ENCODE data around the gene AKR1C1. TPM values are rescaled to one million over a fixed set of nuclear protein-coding genes. Genes with fewer than 3 reads are reported as not detected.

Gene AKR1C1
- total and polyA plus RNA-seq, 2 of the 4 experiments (the other 2 are of a cell fraction), result 5.0 to 5.4 TPM

GRCh38 chr10:5013385-5013784 lies 50.2 kb downstream of the AKR1C1 start:
- no peaks in the 10 kb centered on the region for H3K9me1 ChIP-seq (ENCODE audit: insufficient read depth, low read length)
- ATAC-seq (ENCODE audit: low read depth), result no peak
- peaks cover 2% of the 10 kb centered on the region for H3K27me3 ChIP-seq (ENCODE audit: control insufficient read depth, insufficient read depth, low read length)
- dilution Hi-C loops (cut with HindIII; ENCODE audit: low sequenced_read_pairs, unreplicated experiment), result no loop called here
- no peak overlapping the region for H2AK5ac ChIP-seq (ENCODE audit: low read depth, low read length)
- H4K5ac ChIP-seq (ENCODE audit: low read depth, low read length), result no peak overlapping the region
- CTCF ChIA-PET, result no interaction called here
- H4K20me1 ChIP-seq (ENCODE audit: insufficient read depth, low read length), result no peaks in the 10 kb centered on the region
- no peak overlapping the region for H2AK9ac ChIP-seq (replicated peaks; ENCODE audit: low read depth, low read length, poor library complexity)
- no TSS peak for BruUV-seq (replicated peaks)
- H3K14ac ChIP-seq (replicated peaks; ENCODE audit: low read depth, low read length), result no peak overlapping the region
- H3K36me3 ChIP-seq (ENCODE audit: control insufficient read depth, insufficient read depth, low read length), result no peaks in the 10 kb centered on the region
- no peak overlapping the region for H3K56ac ChIP-seq (ENCODE audit: extremely low read depth, insufficient read depth, low read length)
- H3K9ac ChIP-seq (ENCODE audit: low read depth, low read length), result no peak overlapping the region
- no peak overlapping the region for H3K23ac ChIP-seq (ENCODE audit: low read depth, low read length)
- H3K4me1 ChIP-seq (ENCODE audit: control insufficient read depth, insufficient read depth, low read length), result no peaks in the 10 kb centered on the region; the same call in 1 of the 2 replicates
- H2BK5ac ChIP-seq (ENCODE audit: low read depth, low read length, poor library complexity, severe bottlenecking), result no peak overlapping the region
- H4K91ac ChIP-seq (ENCODE audit: insufficient read depth, low read depth, low read length), result no peak overlapping the region
- in situ Hi-C loops (cut with MboI; ENCODE audit: low sequenced_read_pairs), result no loop called here
- H3K18ac ChIP-seq (ENCODE audit: low read depth, low read length), result no peak overlapping the region
- no peak for DNase-seq
- no peak overlapping the region for H3K4me3 ChIP-seq (ENCODE audit: insufficient read depth, low read depth, low read length)
- no peak for TF ChIP-seq POLR2A (IDR thresholded peaks at IDR 0.05; ENCODE audit: low read depth, low read length)
- TF ChIP-seq RAD21 (IDR thresholded peaks at IDR 0.05; ENCODE audit: low read length), result no peak
- TF ChIP-seq ELK1 (IDR thresholded peaks at IDR 0.05; ENCODE audit: borderline replicate concordance, low read depth, low read length), result no peak
- no peak for TF ChIP-seq RFX5 (IDR thresholded peaks at IDR 0.05; ENCODE audit: low read depth, low read length)
- TF ChIP-seq CTCF (conservative IDR thresholded peaks at IDR 0.05; ENCODE audit: low read depth, low read length), result no peak
- TF ChIP-seq FOS (IDR thresholded peaks at IDR 0.05; ENCODE audit: low read depth, low read length), result no peak
- TF ChIP-seq CEBPB (IDR thresholded peaks at IDR 0.05; ENCODE audit: low read depth, low read length), result no peak
- no peak for TF ChIP-seq USF2 (IDR thresholded peaks at IDR 0.05; ENCODE audit: low read depth, low read length)
- no peak overlapping the region for H3K4me2 ChIP-seq (ENCODE audit: low read depth, low read length)
- intact Hi-C loops (cut with micrococcal nuclease), result no loop called here
- H3K9me3 ChIP-seq (ENCODE audit: control insufficient read depth, insufficient read depth, low read length), result no peaks in the 10 kb centered on the region
- H2BK20ac ChIP-seq (ENCODE audit: low read depth, low read length), result no peak overlapping the region
- POLR2A ChIA-PET (ENCODE audit: unreplicated experiment), result no interaction called here
- H2BK15ac ChIP-seq (ENCODE audit: low read depth, low read length), result no peak overlapping the region
- H2BK120ac ChIP-seq (ENCODE audit: low read depth, low read length), result no peak overlapping the region
- H4K8ac ChIP-seq (ENCODE audit: low read depth in 2 of 2, low read length in 2 of 2), result no peak overlapping the region
- H2AFZ ChIP-seq (replicated peaks; ENCODE audit: low read length, poor library complexity), result no peak overlapping the region
- no peak overlapping the region for H3K4ac ChIP-seq (ENCODE audit: low read depth, low read length)
- WGBS, 2 experiments (ENCODE audit: extremely low coverage in 2 of 2, insufficient read length in 1 of 2), result no CpG with 5 or more reads among the region's 1 CpG
- no peak overlapping the region for H3K27ac ChIP-seq (ENCODE audit: insufficient read depth, low read length)
- no peaks in the 10 kb centered on the region; a peak in 1 of 4 replicates for H3K79me1 ChIP-seq (ENCODE audit: low read depth in 1 of 2, low read length in 2 of 2)

Measured in IMR-90 (cell line).